H9 (cell line): Measurements from ENCODE around the gene ZNF407. TPM values are rescaled to one million over a fixed set of nuclear protein-coding genes. Genes with fewer than 3 reads are reported as not detected.

Experiments
- DNase-seq: peaks from one replicate; pipeline ENCODE4 v3.0.0-alpha.2; 2017
- H2AFZ ChIP-seq: one replicate; pipeline ENCODE4 v1.6.1; 2013; ENCODE audit warnings: mild to moderate bottlenecking, low read length, control low read depth, moderate library complexity
- H2AK5ac ChIP-seq: 2 replicates; pipeline ENCODE4 v1.6.1; 2013; ENCODE audit warnings: low read length, control low read depth, mixed read lengths; ENCODE audit not compliant: insufficient read length
- H2BK120ac ChIP-seq: one replicate; pipeline ENCODE4 v1.6.1; 2013; ENCODE audit warnings: low read depth, mild to moderate bottlenecking, low read length, control low read depth, inconsistent platforms; ENCODE audit not compliant: poor library complexity, severe bottlenecking
- H2BK12ac ChIP-seq: 2 replicates; pipeline ENCODE4 v1.6.1; 2013; ENCODE audit warnings: low read length, control low read depth, mixed read lengths, low read depth; ENCODE audit not compliant: insufficient read length
- H2BK15ac ChIP-seq: 2 replicates; pipeline ENCODE4 v1.6.1; 2013; ENCODE audit warnings: low read depth, low read length, control low read depth
- H2BK20ac ChIP-seq: one replicate; pipeline ENCODE4 v1.6.1; 2013; ENCODE audit warnings: low read depth, mild to moderate bottlenecking, low read length, control low read depth, inconsistent platforms; ENCODE audit not compliant: poor library complexity, severe bottlenecking
- H2BK5ac ChIP-seq: 2 replicates; pipeline ENCODE4 v1.6.1; 2013; ENCODE audit warnings: low read length, control low read depth, mixed read lengths; ENCODE audit not compliant: insufficient read length
- H3K14ac ChIP-seq: 2 replicates; pipeline ENCODE4 v1.6.1; 2013; ENCODE audit warnings: low read length, control low read depth; ENCODE audit not compliant: insufficient read depth
- H3K18ac ChIP-seq: 2 replicates; pipeline ENCODE4 v1.6.1; 2013; ENCODE audit warnings: low read depth, mild to moderate bottlenecking, mixed read lengths, low read length, control low read depth; ENCODE audit not compliant: insufficient read length
- H3K23ac ChIP-seq: 2 replicates; pipeline ENCODE4 v1.6.1; 2013; ENCODE audit warnings: low read length, control low read depth, mixed read lengths, low read depth; ENCODE audit not compliant: insufficient read length
- H3K23me2 ChIP-seq: 2 replicates; pipeline ENCODE4 v1.6.1; 2013; ENCODE audit warnings: low read depth, mild to moderate bottlenecking, mixed read lengths, low read length, control low read depth; ENCODE audit not compliant: insufficient read length, poor library complexity, severe bottlenecking
- H3K27ac ChIP-seq: 2 replicates; pipeline ENCODE4 v1.5.1; 2013; ENCODE audit warnings: low read length, control low read depth, mixed read lengths, low read depth; ENCODE audit not compliant: insufficient read length
- H3K27me3 ChIP-seq: 2 replicates; pipeline ENCODE4 v1.6.1; 2013; ENCODE audit warnings: low read length, control low read depth, inconsistent platforms; ENCODE audit not compliant: insufficient read depth
- H3K4ac ChIP-seq: 2 replicates; pipeline ENCODE4 v1.6.1; 2013; ENCODE audit warnings: low read depth, mild to moderate bottlenecking, control low read depth, inconsistent platforms, low read length, moderate library complexity
- H3K4me1 ChIP-seq: 2 replicates; pipeline ENCODE4 v1.6.1; 2013; ENCODE audit warnings: low read length, control low read depth, inconsistent platforms; ENCODE audit not compliant: insufficient read depth
- H3K4me2 ChIP-seq: 2 replicates; pipeline ENCODE4 v1.6.1; 2013; ENCODE audit warnings: low read length, control low read depth, mixed read lengths; ENCODE audit not compliant: insufficient read length, insufficient read depth
- H3K56ac ChIP-seq: 2 replicates; pipeline ENCODE4 v1.6.1; 2013; ENCODE audit warnings: low read depth, mild to moderate bottlenecking, mixed read lengths, low read length, control low read depth; ENCODE audit not compliant: insufficient read length
- H3K79me1 ChIP-seq: 2 replicates; pipeline ENCODE4 v1.6.1; 2013; ENCODE audit warnings: low read depth, mild to moderate bottlenecking, moderate library complexity, low read length, control low read depth, inconsistent platforms; ENCODE audit not compliant: insufficient read depth, poor library complexity, severe bottlenecking
- H3K79me2 ChIP-seq: 2 replicates; pipeline ENCODE4 v1.6.1; 2013; ENCODE audit warnings: low read length, control low read depth, inconsistent platforms; ENCODE audit not compliant: insufficient read depth
- H3K9ac ChIP-seq: 2 replicates; pipeline ENCODE4 v1.6.1; 2013; ENCODE audit warnings: low read length, control low read depth, mixed read lengths; ENCODE audit not compliant: insufficient read length; ENCODE audit errors: extremely low read depth
- H3K9me3 ChIP-seq: one replicate; pipeline ENCODE4 v1.6.1; 2013; ENCODE audit warnings: low read depth, low read length, inconsistent platforms; ENCODE audit not compliant: control insufficient read depth
- H3T11ph ChIP-seq: one replicate; pipeline ENCODE4 v1.6.1; 2013; ENCODE audit warnings: mild to moderate bottlenecking, low read length, control low read depth, inconsistent platforms
- H4K20me1 ChIP-seq: one replicate; pipeline ENCODE4 v1.6.1; 2013; ENCODE audit not compliant: control insufficient read depth, insufficient read length, insufficient read depth
- H4K5ac ChIP-seq: 2 replicates; pipeline ENCODE4 v1.6.1; 2013; ENCODE audit warnings: low read depth, mild to moderate bottlenecking, mixed read lengths, low read length, control low read depth; ENCODE audit not compliant: insufficient read length
- H4K8ac ChIP-seq: replicated peaks from 2 replicates; pipeline ENCODE4 v1.6.1; 2013; ENCODE audit warnings: low read length, control low read depth, mixed read lengths, low read depth; ENCODE audit not compliant: insufficient read length
- H4K91ac ChIP-seq: 2 replicates; pipeline ENCODE4 v1.6.1; 2013; ENCODE audit warnings: low read depth, mild to moderate bottlenecking, moderate library complexity, mixed read lengths, low read length, control low read depth; ENCODE audit not compliant: insufficient read length
- H3K27ac Mint-ChIP-seq, 3 experiments: 2 replicates in 2 of 3; 3 replicates in 1 of 3; pipeline ENCODE4 v1.8.0; 2020 to 2021; ENCODE audit warnings: mixed read lengths in 3 of 3, mild to moderate bottlenecking in 1 of 3, moderate library complexity in 1 of 3
- H3K27me3 Mint-ChIP-seq: 2 replicates; pipeline ENCODE4 v1.8.0; 2021; ENCODE audit warnings: low read depth, mild to moderate bottlenecking, moderate library complexity, mixed read lengths
- H3K36me3 Mint-ChIP-seq, 3 experiments: 2 replicates in 2 of 3; 3 replicates in 1 of 3; pipeline ENCODE4 v1.8.0; 2020 to 2021; ENCODE audit warnings: low read depth in 3 of 3, mixed read lengths in 3 of 3; ENCODE audit not compliant: insufficient read depth in 1 of 3
- H3K4me1 Mint-ChIP-seq, 2 experiments: 2 replicates each; pipeline ENCODE4 v1.8.0; 2020; ENCODE audit warnings: mixed read lengths in 2 of 2
- H3K4me3 Mint-ChIP-seq, 2 experiments: 2 replicates in 1 of 2; 3 replicates in 1 of 2; pipeline ENCODE4 v1.8.0; 2020 to 2021; ENCODE audit warnings: mild to moderate bottlenecking in 2 of 2, mixed read lengths in 2 of 2, moderate library complexity in 1 of 2
- H3K9me3 Mint-ChIP-seq, 2 experiments: 2 replicates in 1 of 2; 3 replicates in 1 of 2; pipeline ENCODE4 v1.8.0; 2020; ENCODE audit warnings: mild to moderate bottlenecking in 2 of 2, mixed read lengths in 2 of 2, moderate library complexity in 1 of 2
- CTCF ChIP-seq: fragments of 200-600 bp; sonication (generic); conservative IDR thresholded peaks from 3 replicates; pipeline ENCODE4 v1.8.0; 2021; ENCODE audit warnings: antibody characterized with exemption, mild to moderate bottlenecking
- WGBS: extraction: QIAGEN DNeasy Blood & Tissue Kit; methylation state at CpG from one replicate; pipeline ENCODE4 v1.1.7; 2013; ENCODE audit warnings: missing lambda C conversion rate, low lambda C conversion rate, mixed read lengths; ENCODE audit not compliant: insufficient read length; ENCODE audit errors: extremely low coverage; 5-methylcytosine and 5-hydroxymethylcytosine counted together
- total RNA-seq: library from RNA; stranded (reverse); gene quantifications from 2 replicates; pipeline ENCODE4 v1.2.1, GENCODE V29; 2021

ZNF407 gene
- total RNA-seq, 1 experiment from 2014 or later, result 8.7 TPM

DNA sequence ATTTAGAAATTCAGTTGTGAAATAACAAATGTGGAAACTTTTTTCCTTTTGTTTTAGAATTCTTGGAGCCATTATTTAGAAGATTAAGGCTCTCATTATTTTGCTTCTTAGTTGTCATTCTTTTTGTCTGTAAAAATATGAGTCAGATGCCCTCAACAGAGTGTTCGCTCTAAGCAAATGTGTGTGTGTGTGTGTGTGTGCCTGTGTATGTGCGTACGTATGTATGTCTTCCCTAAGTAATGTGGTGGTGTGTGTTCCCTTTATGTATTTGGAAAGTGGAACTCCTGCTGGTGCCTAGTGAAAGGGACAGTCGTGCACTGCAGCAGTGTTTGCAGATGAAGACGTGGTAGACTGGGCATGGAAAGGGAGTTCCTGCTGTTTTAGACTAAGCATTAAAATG lies 27.5 kb downstream of the ZNF407 start:
- Histone ChIP-seq H3K4ac (no peak overlapping the region), H2BK15ac (no peak overlapping the region), H3K23me2 (no peaks in the 10 kb centered on the region), H3K9me3 (no peaks in the 10 kb centered on the region), H2BK5ac (no peak overlapping the region), H2AK5ac (no peak overlapping the region), H4K91ac (no peak overlapping the region), H2BK20ac (no peak overlapping the region), H4K5ac (no peak overlapping the region), H3K27ac (no peak overlapping the region), H3K23ac (no peak overlapping the region), H3K14ac (no peak overlapping the region), H2BK120ac (no peak overlapping the region), H2BK12ac (no peak overlapping the region), H4K8ac (no peak overlapping the region), H4K20me1 (no peaks in the 10 kb centered on the region), H3K4me2 (no peak overlapping the region), H3K4me1 (peaks cover 5% of the 10 kb centered on the region; the same call in 1 of the 2 replicates), H3K27me3 (no peaks in the 10 kb centered on the region), H3K79me1 (no peaks in the 10 kb centered on the region), H3K79me2 (no peaks in the 10 kb centered on the region; the same call in 1 of the 2 replicates), H3T11ph (no peak overlapping the region), H2AFZ (no peak overlapping the region), H3K9ac (no peak overlapping the region), H3K18ac (no peak overlapping the region), H3K56ac (no peak overlapping the region)
- no peak overlapping the region for H3K4me3 Mint-ChIP-seq
- H3K27me3 Mint-ChIP-seq, result no peaks in the 10 kb centered on the region
- no peaks in the 10 kb centered on the region for H3K9me3 Mint-ChIP-seq
- no peaks in the 10 kb centered on the region for H3K36me3 Mint-ChIP-seq
- DNase-seq, result no peak
- no CpG with 5 or more reads among the region's 5 CpGs for WGBS
- TF ChIP-seq CTCF, result no peak
- H3K4me1 Mint-ChIP-seq, result peaks cover 0 to 3% of the 10 kb centered on the region in 2 experiments; a peak in 2 of 4 replicates
- no peak overlapping the region for H3K27ac Mint-ChIP-seq
